NCI-H2196 (cell line): ENCODE results near the gene ST6GALNAC6.

ENCODE experiments used
- DNase-seq: peaks from one replicate; lab custom pipeline; 2025; ENCODE audit not compliant: unreplicated experiment; lab: John Stamatoyannopoulos, UW

The ST6GALNAC6 gene

DNA sequence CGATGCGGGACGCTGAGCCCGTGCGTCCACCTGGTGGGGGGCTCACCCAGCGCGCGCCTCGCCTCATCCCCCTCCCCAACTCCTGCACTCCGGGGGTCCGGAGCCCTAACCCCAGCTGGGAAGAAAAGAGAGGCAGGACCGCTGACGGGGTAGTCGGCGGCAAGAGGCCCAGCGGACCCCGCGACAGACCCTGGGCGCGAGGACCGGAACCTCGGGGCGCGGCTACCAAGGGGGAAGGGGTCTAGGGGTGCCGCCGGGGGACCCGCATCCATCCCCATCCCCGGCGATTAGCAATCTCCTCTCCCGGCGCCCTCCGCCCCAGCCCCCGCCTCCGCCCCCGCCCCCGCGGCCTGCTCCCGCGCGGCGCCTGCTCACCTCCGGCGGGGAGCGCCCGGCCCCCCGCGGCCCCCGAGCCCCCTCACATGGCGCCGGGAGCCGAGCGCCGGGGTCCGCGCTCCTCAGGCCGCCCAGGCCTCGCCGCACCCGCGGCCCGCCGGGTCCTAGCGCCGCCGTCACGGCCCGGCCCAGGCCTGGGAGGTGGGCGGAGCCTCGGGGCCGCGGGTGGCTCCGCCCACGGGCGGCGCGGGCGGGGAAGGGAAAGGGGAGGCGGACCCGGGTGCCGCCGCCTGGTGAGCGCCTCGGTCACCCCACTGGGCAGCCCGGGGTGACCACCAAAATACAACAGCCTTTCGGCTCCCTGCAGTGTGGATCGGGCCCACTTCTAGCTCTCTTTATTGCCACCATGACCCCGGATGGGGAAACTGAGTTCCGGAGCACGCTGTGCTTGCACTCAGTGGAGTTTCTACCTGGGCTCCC is at the start of gene ST6GALNAC6:
TSS of gene ST6GALNAC6 (minus strand) at position 476 of the 816 bp plus-strand sequence. CDS start 1,622 bp downstream, outside the sequence.
- peak; percentile 72 for DNase-seq

DNA sequence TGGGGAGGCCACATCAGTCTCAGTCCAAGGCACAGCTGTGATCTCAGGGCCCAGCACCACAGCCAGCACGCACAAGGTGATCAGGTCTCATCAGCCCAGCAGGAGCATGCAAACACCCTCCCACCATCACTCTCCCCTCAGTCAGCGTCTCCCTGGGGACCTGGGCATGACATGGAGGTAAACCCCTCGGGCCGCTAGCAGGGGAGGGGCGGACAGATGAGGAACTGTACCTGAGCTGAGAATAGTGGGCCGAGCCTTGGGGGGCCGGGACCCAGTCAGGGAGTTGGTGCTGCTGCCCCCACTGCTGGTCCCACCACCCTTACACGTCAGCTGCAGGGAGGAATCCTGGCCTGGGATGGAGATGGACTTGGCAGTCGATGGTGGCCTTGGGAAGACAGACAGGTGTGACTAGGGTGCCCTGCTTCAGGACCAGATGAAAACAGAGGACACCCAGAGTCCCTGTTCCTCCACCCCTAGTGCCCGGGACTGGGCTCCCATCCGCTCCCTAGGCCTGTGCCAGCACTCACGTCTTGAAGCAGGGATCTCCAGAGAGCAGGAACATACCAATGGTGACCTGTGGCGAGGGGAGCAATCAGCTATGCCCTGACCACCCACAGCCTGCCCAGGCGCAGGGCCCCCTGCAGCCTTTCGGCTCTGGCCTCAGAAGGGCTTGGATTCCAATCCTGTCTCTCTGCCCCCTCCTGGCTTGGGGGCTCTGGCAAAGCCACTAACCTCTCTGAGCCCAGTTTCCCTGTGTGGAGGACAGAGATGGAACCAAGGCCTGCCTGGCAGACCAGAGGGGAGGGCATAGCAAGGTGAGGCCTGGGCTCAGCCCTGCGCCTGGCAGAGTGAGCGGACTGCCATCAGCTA is 48.7 kb upstream of the ST6GALNAC6 start:
- no peak for DNase-seq

DNA sequence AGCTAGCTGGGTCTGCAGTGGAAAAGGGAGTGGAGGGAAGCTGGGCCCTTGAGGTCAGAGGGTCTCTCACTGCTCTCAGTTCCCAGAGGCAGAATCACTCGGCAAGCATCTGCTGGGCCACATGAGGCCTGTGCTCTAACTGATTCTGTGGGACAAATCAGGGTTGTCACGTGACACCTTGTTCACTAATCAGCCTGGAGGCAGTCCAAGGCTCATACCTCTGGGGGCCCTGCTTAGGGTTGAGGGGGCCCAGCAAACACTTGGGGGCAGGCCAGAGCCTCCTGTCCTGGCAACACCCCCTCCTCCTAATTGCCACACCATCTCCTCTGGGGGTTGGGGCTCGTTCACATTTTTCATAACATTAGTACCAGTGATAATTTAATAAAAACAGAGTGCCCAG is 47.3 kb upstream of the ST6GALNAC6 start:
- DNase-seq = no peak

DNA sequence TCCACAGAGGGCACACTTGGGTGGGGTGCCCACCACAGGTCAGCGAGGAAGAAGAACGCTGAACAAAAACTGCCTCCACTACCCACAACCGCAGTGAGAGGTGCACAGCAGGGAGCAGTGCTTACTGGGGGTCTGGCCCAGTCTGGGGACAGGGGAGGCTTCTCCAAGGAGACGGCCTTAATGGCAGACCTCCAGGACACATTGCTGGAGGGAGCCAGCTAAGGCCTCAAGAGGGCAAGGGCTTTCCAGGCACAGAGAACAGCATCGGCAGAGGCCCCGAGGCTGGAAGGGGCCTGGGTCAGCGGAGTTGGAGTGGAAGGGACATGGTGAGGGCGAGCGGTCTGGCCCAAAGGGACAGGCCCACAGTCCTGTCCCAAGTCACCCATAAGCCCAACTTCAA is 46.5 kb upstream of the ST6GALNAC6 start:
- no peak for DNase-seq

DNA sequence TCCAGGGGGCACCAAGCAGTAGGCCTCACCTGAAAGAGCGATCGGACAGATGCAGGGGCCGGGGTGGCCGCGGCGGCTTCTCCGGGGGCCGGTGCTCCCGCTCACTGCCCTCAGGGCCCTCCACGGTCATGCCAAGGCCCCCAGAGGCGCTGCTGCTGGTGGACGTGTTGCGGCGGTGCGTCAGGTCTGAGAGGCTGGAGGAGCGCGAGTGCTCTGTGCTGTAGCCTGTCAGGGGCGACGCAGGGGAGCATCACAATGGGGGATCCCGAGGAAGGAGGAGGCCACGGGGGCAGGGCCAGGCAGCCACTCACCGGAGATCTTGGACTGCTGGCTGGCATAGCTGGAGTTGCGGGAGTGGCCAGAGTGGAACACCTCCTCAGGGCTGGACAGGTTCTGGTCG is 45.9 kb upstream of the ST6GALNAC6 start:
- DNase-seq = no peak

DNA sequence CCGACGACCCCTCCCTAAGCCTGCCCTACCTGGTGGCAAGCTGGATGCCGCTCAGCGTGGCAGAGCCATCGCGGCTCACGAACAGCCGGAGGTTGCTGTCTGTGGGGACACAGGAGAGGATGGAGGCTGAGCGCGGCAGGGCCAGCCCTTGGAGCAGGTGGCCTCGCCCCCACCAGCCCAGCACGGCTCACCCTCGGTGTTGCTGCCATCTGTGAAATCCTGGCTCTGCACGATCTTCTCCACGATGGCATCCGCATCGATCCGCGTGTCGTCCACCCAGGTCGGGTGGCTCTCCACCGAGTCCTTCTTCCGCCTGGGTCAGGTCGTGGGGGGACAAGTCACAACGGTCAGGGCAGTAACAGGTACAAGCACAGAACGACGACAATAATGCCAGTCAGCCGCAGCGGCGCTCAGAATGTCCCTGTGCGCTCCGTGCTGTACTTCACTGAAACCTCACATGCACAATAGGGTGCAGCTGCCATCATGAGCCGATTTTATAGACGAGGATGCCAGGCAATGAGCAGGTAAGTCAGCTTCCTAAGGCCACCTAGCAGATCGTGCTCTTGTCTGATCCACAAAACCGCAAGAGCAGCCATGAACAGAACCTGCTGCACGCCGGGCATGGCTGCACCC is 45.3 kb upstream of the ST6GALNAC6 start:
- DNase-seq = no peak

- peak; percentile 82 for DNase-seq
Observed at GRCh38 chr9:127943731-127944144, 44.3 kb upstream of the ST6GALNAC6 start.

DNA sequence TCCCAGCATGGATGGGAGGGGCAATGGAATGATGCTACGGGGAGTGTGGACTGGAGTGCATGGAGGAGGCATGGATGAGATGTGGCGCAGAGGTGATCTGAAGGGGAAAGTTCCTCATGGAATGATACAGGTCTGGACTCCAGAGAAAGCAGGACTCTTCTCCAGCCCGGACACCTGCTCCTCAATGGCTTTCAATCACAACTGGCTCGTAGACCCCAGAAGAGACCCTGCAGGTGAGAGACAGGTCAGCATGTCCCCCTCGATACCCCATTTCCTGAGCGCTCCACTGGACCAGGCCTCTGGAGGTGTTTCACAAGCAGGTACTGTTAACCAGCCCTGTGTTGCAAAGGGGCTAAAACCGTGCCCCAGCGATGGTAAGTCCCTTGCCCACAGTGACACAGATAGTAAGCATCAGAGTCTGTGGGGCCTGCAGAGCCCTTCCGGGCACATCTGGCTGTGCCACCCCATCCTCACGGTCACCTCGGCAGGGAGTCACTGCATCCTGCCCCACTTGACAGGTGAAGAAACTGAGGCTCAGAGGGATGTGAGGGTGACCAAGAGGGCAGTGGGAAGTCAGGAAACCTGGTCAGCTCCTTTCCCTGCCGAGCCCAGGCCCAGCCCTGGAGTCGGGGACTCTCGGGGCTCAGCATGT is 43.7 kb upstream of the ST6GALNAC6 start:
- DNase-seq = no peak

GRCh38 chr9:127942216-127943010 is 43.0 kb upstream of the ST6GALNAC6 start:
- DNase-seq = peak; percentile 54

- no peak for DNase-seq
Observed at GRCh38 chr9:127941961-127942215, 42.5 kb upstream of the ST6GALNAC6 start.

- DNase-seq = no peak
Observed at GRCh38 chr9:127941062-127941960, 41.9 kb upstream of the ST6GALNAC6 start.

DNA sequence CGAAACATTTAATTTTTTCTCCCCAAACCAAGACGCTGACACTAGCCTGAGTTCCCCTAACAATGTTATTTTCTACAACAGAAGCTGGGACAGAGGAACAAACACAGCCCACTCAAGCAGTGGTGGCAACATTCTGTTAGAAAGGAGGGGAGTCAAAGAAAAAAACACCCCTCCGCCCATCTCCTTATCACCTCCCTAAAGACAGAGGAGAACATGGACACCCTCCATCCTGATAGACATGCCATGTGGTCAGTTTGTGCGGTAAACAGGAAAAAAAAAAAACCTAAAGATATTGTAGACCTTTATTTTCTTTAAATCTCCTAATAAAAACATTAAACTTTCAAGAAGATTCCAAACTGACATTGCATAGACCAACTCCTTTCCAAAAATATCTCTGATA is 41.2 kb upstream of the ST6GALNAC6 start:
- no peak for DNase-seq

DNA sequence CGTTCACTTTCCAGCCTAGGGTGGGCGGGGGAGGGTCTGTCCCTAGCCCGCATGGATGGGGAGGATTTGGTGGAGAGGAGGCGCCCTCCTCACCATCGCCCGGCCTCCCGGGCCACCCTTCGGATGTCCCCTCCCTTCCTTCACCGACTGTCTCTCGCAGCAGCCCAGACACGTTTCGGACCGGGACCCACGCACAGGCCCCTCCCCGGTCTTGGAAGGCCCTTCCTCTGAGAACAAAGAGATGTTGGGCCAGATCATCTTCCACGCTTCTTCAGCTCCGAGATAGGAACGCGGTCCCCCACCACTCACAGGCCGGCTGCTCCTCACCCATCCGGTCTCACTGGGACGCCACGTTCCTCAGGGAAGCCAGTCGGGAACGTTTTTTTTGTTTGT is 38.9 kb upstream of the ST6GALNAC6 start:
- no peak for DNase-seq

DNA sequence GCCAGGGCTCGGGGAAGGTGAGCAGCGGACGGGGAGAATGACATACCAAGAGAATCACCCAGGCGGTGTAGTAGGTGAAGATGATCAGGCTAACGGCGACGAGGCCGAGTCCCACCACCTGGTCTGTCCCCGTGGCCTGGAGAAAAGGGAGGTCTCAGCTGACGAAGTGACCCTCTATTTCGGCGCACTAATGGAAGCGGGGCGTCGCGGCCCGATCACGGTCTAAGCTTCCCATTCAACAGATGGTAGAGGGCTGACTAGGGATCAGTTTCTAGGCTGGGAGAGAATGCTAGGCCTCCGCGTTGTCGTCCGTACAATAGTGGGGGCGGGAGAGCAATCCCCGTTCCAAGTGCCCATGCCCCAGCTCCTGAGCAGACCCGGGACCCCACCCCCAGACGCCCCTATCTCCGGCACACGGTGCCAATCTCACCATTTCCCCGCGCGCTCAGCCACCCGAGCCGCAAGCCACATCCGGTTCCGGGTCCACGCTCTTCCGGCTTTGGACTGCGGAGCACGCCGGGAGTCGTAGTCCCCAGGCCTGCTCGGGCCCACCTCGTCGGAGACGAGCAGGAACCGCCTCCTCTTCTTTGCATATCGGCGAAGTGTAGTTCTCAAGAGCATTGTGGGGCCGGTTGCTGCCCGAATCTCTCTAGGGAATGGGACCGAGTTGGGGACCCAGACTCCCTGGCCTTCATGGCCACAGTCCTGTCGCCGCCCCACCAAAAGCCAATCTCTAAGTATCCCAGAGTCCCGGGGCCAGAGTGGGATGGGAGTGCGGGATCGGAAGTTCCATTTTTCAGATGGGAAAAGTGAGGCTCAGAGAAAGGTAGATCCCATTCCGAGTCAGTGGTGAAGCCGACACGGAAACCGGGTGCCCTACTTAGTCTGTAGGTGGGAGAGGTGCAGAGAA is 38.2 kb upstream of the ST6GALNAC6 start, which contains the start of gene DPM2:
TSS of gene DPM2 (minus strand) at position 467 of the 910 bp plus-strand sequence. CDS start at position 433, 34 bp downstream.
- DNase-seq = peak; percentile 86

- no peak for DNase-seq
Observed at GRCh38 chr9:127937056-127937387, 37.6 kb upstream of the ST6GALNAC6 start.

GRCh38 chr9:127936347-127936852 is 37.0 kb upstream of the ST6GALNAC6 start:
- no peak for DNase-seq

DNA sequence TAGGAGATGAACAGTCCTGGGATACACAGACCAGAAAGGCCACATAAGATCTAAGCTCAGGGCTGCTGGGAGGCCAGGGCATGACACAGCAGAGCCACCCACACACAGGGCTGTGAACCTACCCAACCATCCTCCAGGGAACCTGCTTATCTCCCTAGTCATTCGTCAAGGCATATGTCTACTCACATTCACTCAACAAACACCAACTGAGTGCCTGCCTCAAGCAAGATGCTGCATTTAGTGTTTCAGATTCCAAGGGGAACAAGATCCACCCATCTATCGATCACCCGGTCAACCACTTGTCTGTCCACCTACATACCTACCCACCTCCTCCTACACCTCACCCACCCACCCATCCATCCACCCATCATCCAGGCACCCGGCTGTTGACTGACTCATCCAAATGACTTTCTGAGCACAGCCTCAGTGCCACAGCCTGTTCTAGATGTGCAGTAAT is 36.4 kb upstream of the ST6GALNAC6 start:
- no peak for DNase-seq

DNA sequence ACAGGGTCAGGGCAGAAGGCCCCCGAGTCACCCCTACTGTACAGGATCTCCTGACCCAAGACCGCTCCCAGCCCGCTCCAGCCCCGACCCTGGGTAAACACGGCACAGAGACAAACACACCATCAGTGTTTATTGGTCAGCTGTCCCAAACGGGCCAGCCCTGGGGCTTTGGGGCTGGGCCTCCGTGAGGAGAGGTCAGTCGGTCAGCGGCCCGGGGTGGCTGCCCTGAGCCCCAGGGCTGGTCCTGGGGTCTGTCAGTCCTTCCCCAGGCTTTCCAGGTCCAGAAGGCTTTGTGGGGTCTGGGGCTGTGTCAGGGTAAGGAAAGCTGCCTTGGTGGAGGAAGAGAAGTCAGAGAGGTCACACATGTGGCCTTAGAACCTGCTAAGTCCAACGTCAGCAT is 35.6 kb upstream of the ST6GALNAC6 start:
- no peak for DNase-seq
